IMR-90 (cell line): ENCODE data around the gene LRFN2. TPM values are rescaled to one million over a fixed set of nuclear protein-coding genes. Genes with fewer than 3 reads are reported as not detected.

ENCODE experiments used
- ATAC-seq: fragments of 200-7000 bp; cut with Tn5 transposase; 2 replicates; pipeline ENCODE4 v1.9.1; 2020; ENCODE audit warnings: low read depth, mild to moderate bottlenecking, moderate library complexity
- BruUV-seq: library from RNA; stranded (reverse); fragments of 400-500 nt; replicated peaks from 2 replicates; lab custom pipeline; 2021; lab: Mats Ljungman, UMichigan
- CTCF ChIA-PET: fragments of 300-600 bp; formaldehyde crosslinking; extraction: SDS; loops from one replicate; lab custom pipeline; 2021; ENCODE audit warnings: antibody characterized with exemption; lab: Yijun Ruan, JAX
- POLR2A ChIA-PET: fragments of 300-600 bp; sonication (Branson Sonifier 250); formaldehyde crosslinking; loops from one replicate; lab custom pipeline; 2022; ENCODE audit warnings: antibody characterized with exemption; ENCODE audit not compliant: unreplicated experiment; lab: Charles Lee
- DNase-seq: peaks from one replicate; pipeline ENCODE4 v3.0.0; 2013
- H2AFZ ChIP-seq: replicated peaks from 2 replicates; pipeline ENCODE3; 2013; ENCODE audit warnings: low read length, mild to moderate bottlenecking; ENCODE audit not compliant: poor library complexity
- H2AK5ac ChIP-seq: 2 replicates; pipeline ENCODE4 v1.6.1; 2013; ENCODE audit warnings: low read depth, low read length, inconsistent platforms
- H2AK9ac ChIP-seq: replicated peaks from 2 replicates; pipeline ENCODE3; 2013; ENCODE audit warnings: mild to moderate bottlenecking, low read depth, low read length, moderate library complexity; ENCODE audit not compliant: poor library complexity
- H2BK120ac ChIP-seq: 2 replicates; pipeline ENCODE4 v1.6.1; 2013; ENCODE audit warnings: low read depth, low read length, inconsistent platforms
- H2BK15ac ChIP-seq: 3 replicates; pipeline ENCODE4 v1.6.1; 2013; ENCODE audit warnings: low read depth, low read length, inconsistent platforms
- H2BK20ac ChIP-seq: 2 replicates; pipeline ENCODE4 v1.6.1; 2013; ENCODE audit warnings: low read depth, mild to moderate bottlenecking, inconsistent platforms, low read length, moderate library complexity
- H2BK5ac ChIP-seq: 2 replicates; pipeline ENCODE4 v1.6.1; 2013; ENCODE audit warnings: mild to moderate bottlenecking, low read depth, low read length, inconsistent platforms; ENCODE audit not compliant: poor library complexity, severe bottlenecking
- H3K14ac ChIP-seq: replicated peaks from 2 replicates; pipeline ENCODE4 v1.6.1; 2013; ENCODE audit warnings: low read depth, low read length, inconsistent platforms
- H3K18ac ChIP-seq: 2 replicates; pipeline ENCODE4 v1.6.1; 2013; ENCODE audit warnings: low read depth, low read length, control low read depth
- H3K23ac ChIP-seq: 2 replicates; pipeline ENCODE4 v1.6.1; 2013; ENCODE audit warnings: low read depth, low read length, inconsistent platforms
- H3K27ac ChIP-seq: 2 replicates; pipeline ENCODE4 v1.5.1; 2013; ENCODE audit warnings: mild to moderate bottlenecking, control low read depth, low read length; ENCODE audit not compliant: insufficient read depth
- H3K27me3 ChIP-seq: 2 replicates; pipeline ENCODE4 v1.6.1; 2013; ENCODE audit warnings: low read length; ENCODE audit not compliant: control insufficient read depth, insufficient read depth
- H3K36me3 ChIP-seq: 2 replicates; pipeline ENCODE4 v1.6.1; 2013; ENCODE audit warnings: low read length, mixed read lengths; ENCODE audit not compliant: control insufficient read depth, insufficient read depth
- H3K4ac ChIP-seq: 2 replicates; pipeline ENCODE4 v1.6.1; 2013; ENCODE audit warnings: low read depth, low read length, inconsistent platforms
- H3K4me1 ChIP-seq: 2 replicates; pipeline ENCODE4 v1.6.1; 2013; ENCODE audit warnings: low read length, mixed read lengths; ENCODE audit not compliant: control insufficient read depth, insufficient read depth
- H3K4me2 ChIP-seq: 2 replicates; pipeline ENCODE4 v1.6.1; 2013; ENCODE audit warnings: low read depth, mild to moderate bottlenecking, control low read depth, low read length, moderate library complexity
- H3K4me3 ChIP-seq: 2 replicates; pipeline ENCODE4 v1.5.1; 2013; ENCODE audit warnings: low read depth, mild to moderate bottlenecking, control low read depth, low read length, moderate library complexity; ENCODE audit not compliant: insufficient read depth
- H3K56ac ChIP-seq: 2 replicates; pipeline ENCODE4 v1.6.1; 2013; ENCODE audit warnings: low read length, inconsistent platforms; ENCODE audit not compliant: insufficient read depth; ENCODE audit errors: extremely low read depth
- H3K79me1 ChIP-seq, 2 experiments: 2 replicates each; pipeline ENCODE4 v1.6.1; 2013; ENCODE audit warnings: low read length in 2 of 2, inconsistent platforms in 1 of 2, low read depth in 1 of 2
- H3K9ac ChIP-seq: 2 replicates; pipeline ENCODE4 v1.6.1; 2013; ENCODE audit warnings: low read depth, low read length, control low read depth
- H3K9me1 ChIP-seq: 2 replicates; pipeline ENCODE4 v1.6.1; 2013; ENCODE audit warnings: low read length, inconsistent platforms; ENCODE audit not compliant: insufficient read depth
- H3K9me3 ChIP-seq: 2 replicates; pipeline ENCODE4 v1.6.1; 2013; ENCODE audit warnings: low read length; ENCODE audit not compliant: control insufficient read depth, insufficient read depth
- H4K20me1 ChIP-seq: 2 replicates; pipeline ENCODE4 v1.6.1; 2013; ENCODE audit warnings: low read length, inconsistent platforms; ENCODE audit not compliant: insufficient read depth
- H4K5ac ChIP-seq: 2 replicates; pipeline ENCODE4 v1.6.1; 2013; ENCODE audit warnings: mild to moderate bottlenecking, low read depth, low read length, control low read depth
- H4K8ac ChIP-seq, 2 experiments: 2 replicates each; pipeline ENCODE4 v1.6.1; 2013; ENCODE audit warnings: low read depth in 2 of 2, low read length in 2 of 2, control low read depth in 1 of 2, inconsistent platforms in 1 of 2
- H4K91ac ChIP-seq: 2 replicates; pipeline ENCODE4 v1.6.1; 2013; ENCODE audit warnings: low read depth, low read length, inconsistent platforms; ENCODE audit not compliant: insufficient read depth
- MAFK ChIP-seq: IDR thresholded peaks from 2 replicates; pipeline ENCODE4 v1.6.1; 2012; ENCODE audit warnings: low read depth, low read length, improper control_type of control experiment
- WGBS, 2 experiments: methylation state at CpG; one replicate each; pipeline versions ENCODE4 v1.1.5 to v1.1.7; 2013; ENCODE audit warnings: missing lambda C conversion rate in 2 of 2; ENCODE audit not compliant: insufficient read length in 1 of 2; ENCODE audit errors: extremely low coverage in 2 of 2; 5-methylcytosine and 5-hydroxymethylcytosine counted together
- dilution Hi-C: fragments of 300-500 bp; cut with HindIII; formaldehyde crosslinking; loops from one replicate; pipeline ENCODE4 v1.14.3; 2018; ENCODE audit warnings: low sequenced_read_pairs; ENCODE audit not compliant: unreplicated experiment
- in situ Hi-C: fragments of 300-500 bp; cut with MboI; formaldehyde crosslinking; loops from 3 replicates; pipeline ENCODE4 v1.14.3; 2019; ENCODE audit warnings: low sequenced_read_pairs, inconsistent platforms, mixed read lengths
- intact Hi-C: fragments of 100-400 bp; cut with micrococcal nuclease; formaldehyde crosslinking; loops from 2 replicates; pipeline ENCODE4 v1.10.0; 2022
- polyA plus RNA-seq, 3 experiments: library from polyadenylated mRNA; depleted of rRNA; stranded (reverse); fragments of >200 nt; gene quantifications; 2 replicates each; pipeline ENCODE4 v1.2.3, GENCODE V29; 2012; ENCODE audit warnings: low replicate concordance in 1 of 3
- total RNA-seq: library from RNA; depleted of rRNA; stranded (reverse); fragments of >200 nt; gene quantifications from 2 replicates; pipeline ENCODE4 v1.2.3, GENCODE V29; 2012

The LRFN2 gene
- total and polyA plus RNA-seq, 2 of the 4 experiments (the other 2 are of a cell fraction) = not detected

DNA sequence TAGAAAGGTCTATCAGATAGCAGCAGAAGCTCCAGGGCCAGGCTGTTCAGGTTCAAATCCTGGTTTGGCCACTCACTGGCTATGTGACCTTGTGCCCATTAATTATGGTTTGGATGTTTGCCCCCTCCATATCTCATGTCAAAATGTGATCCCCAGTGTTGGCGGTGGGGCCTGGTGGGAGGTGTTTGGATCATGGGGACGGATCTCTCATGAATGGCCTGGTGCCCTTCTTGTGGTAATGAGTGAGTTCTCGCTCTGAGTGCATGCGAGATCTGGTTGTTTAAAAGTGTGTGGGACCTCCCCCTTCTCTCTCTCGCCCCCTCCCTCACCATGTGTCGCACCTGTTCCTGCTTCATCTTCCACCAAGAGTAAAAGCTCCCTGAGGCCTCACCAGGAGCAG lies 240.9 kb downstream of the LRFN2 start:
- in situ Hi-C loops = no loop called here
- WGBS, 2 experiments = no CpG with 5 or more reads among the region's 6 CpGs
- no peak overlapping the region for H3K14ac ChIP-seq

More for the DNA sequence above, 240.9 kb downstream of the LRFN2 start:
- Histone ChIP-seq H3K18ac (no peak overlapping the region), H3K79me1 (no peaks in the 10 kb centered on the region), H4K8ac (no peak overlapping the region), H4K91ac (no peak overlapping the region), H3K4me2 (no peak overlapping the region), H2BK15ac (no peak overlapping the region), H3K27me3 (no peaks in the 10 kb centered on the region), H3K4me3 (no peak overlapping the region), H3K9me1 (no peaks in the 10 kb centered on the region), H2AK9ac (no peak overlapping the region), H2AK5ac (no peak overlapping the region), H2BK20ac (no peak overlapping the region), H3K4me1 (no peaks in the 10 kb centered on the region), H2BK5ac (no peak overlapping the region), H3K36me3 (no peaks in the 10 kb centered on the region), H3K4ac (no peak overlapping the region), H4K20me1 (no peaks in the 10 kb centered on the region), H3K23ac (no peak overlapping the region), H3K27ac (no peak overlapping the region), H3K9me3 (no peaks in the 10 kb centered on the region), H4K5ac (no peak overlapping the region), H3K56ac (no peak overlapping the region), H2AFZ (no peak overlapping the region), H3K9ac (no peak overlapping the region), H2BK120ac (no peak overlapping the region)
- TF ChIP-seq MAFK = no peak
- ChIA-PET POLR2A (no interaction called here), CTCF (no interaction called here)
- DNase-seq (no peak), ATAC-seq (no peak)
- dilution Hi-C loops = no loop called here
- BruUV-seq = no TSS peak
- intact Hi-C loops = no loop called here
